ENCODE data around the gene ESX1.
"Not testable (repeated sequence)": the region's sequence is repeated elsewhere in the genome, so short reads cannot be mapped to it uniquely, and the experiment has no call there.

The ESX1 gene

DNA sequence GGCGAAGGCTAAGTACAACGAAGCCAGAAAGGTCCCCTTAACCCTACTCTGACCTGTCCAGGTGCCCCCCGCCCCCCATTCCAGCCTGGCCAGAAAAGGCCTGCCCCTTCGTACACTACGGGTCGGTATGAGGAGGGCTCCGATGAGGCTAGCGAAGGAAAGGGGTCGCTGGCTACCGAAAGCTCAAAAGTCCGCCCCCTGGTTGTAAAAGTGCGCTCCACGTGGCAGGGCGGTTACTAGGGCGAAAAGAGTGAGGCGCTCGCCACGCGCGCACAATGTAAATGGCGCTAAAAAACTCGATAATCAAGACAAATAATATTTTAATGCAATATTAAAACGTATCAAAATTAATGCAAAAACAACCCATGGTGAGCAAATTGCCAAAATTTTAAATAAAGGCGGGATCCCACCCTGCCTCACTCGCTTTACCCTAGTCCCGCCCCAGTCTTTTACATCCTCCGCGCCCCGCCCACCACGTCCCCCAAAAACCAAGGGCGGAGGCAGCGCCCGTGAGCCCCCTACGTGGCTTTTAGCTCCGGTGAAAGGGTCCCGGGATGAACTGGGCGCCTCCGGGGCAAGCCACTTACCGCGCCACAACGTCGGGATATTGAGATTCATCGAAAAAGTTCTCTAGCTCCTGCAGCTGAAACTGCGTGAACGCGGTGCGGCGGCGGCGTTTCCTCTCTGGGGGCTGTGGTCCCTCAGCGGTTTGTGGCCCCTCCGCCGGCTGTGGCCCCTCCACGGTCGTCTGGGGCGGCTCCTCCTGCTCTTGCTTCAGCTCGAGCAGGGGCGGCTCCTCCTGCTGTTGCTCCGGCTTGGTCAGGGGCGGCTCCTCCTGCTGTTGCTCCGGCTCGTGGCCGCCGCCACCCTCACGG, 929 bp downstream of the ESX1 start:
- H3K4me3 ChIP-seq (replicated peaks in 1 of 2; ENCODE audit: low read depth in 2 of 2, low read length in 2 of 2): peak overlapping the region; percentile 3 to 18
- DNase-seq (ENCODE audit: low read depth in 2 of 2): no peak
- TF ChIP-seq, protein P1, sequence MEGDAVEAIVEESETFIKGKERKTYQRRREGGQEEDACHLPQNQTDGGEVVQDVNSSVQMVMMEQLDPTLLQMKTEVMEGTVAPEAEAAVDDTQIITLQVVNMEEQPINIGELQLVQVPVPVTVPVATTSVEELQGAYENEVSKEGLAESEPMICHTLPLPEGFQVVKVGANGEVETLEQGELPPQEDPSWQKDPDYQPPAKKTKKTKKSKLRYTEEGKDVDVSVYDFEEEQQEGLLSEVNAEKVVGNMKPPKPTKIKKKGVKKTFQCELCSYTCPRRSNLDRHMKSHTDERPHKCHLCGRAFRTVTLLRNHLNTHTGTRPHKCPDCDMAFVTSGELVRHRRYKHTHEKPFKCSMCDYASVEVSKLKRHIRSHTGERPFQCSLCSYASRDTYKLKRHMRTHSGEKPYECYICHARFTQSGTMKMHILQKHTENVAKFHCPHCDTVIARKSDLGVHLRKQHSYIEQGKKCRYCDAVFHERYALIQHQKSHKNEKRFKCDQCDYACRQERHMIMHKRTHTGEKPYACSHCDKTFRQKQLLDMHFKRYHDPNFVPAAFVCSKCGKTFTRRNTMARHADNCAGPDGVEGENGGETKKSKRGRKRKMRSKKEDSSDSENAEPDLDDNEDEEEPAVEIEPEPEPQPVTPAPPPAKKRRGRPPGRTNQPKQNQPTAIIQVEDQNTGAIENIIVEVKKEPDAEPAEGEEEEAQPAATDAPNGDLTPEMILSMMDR (IDR thresholded peaks at IDR 0.05; ENCODE audit: low read depth, low read length): no peak

DNA sequence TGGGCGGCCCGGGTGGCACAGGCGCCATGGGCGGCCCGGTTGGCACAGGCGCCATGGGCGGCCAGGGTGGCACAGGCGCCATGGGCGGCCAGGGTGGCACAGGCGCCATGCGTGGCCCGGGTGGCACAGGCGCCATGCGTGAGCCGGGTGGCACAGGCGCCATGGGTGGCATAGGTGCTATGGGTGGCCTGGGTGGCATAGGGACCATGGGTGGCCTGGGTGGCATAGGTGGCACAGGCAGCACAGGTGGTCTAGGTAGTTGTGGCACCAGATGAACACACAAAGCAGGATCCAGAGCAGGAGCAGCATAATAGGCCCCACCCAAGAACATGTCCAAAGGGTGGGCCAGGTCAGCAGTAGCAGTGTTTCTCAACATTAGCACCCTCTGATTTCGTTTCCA, 4.3 kb downstream of the ESX1 start:
- no peak overlapping the region for H3K4me3 ChIP-seq (replicated peaks in 1 of 2; ENCODE audit: low read depth in 2 of 2, low read length in 2 of 2)
- DNase-seq (ENCODE audit: low read depth in 2 of 2): no peak
- TF ChIP-seq, protein P1 (IDR thresholded peaks at IDR 0.05; ENCODE audit: low read depth, low read length): no peak

DNA sequence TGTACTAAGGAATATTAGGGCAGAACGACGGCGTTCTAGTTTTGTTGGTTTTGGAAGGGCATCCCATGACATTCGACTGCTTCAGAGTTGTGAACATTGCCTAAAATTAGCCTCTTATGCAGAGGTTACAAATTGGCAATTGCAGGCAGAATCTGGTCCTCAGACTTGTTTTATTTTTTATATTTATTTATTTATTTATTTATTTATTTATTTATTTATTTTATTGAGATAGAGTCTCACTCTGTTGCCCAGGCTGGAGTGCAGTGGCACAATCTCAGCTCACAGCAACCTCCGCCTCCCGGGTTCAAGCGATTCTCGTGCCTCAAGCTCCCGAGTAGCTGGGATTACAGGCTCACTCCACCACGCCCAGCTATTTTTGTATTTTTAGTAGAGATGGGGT, 24.7 kb downstream of the ESX1 start:
- not testable (repeated sequence) for DNase-seq (ENCODE audit: low read depth in 2 of 2); H3K4me3 ChIP-seq (replicated peaks in 1 of 2; ENCODE audit: low read depth in 2 of 2, low read length in 2 of 2)

DNA sequence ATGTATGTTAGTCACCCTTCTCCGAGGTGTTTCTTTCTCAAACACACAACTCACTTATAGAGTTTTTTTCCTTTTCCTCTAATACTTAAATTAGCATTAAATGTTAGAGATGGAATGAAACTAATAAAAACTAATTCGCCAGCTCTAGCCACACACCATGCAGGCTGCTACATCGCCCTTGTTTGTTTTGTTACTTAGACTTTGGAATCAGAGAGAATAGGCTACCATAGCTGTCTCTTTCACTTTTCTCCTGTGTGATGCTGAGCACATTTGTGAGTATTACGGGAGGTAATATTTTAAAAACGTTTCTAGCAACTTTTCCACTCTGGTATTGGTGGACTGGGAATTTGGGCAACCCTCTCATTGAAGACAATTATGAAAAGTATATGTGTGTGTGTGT, 43.5 kb downstream of the ESX1 start:
- TF ChIP-seq, protein P1 (IDR thresholded peaks at IDR 0.05; ENCODE audit: low read depth, low read length): no peak
- no peak for DNase-seq (ENCODE audit: low read depth in 2 of 2)
- no peak overlapping the region for H3K4me3 ChIP-seq (replicated peaks in 1 of 2; ENCODE audit: low read depth in 2 of 2, low read length in 2 of 2)

DNA sequence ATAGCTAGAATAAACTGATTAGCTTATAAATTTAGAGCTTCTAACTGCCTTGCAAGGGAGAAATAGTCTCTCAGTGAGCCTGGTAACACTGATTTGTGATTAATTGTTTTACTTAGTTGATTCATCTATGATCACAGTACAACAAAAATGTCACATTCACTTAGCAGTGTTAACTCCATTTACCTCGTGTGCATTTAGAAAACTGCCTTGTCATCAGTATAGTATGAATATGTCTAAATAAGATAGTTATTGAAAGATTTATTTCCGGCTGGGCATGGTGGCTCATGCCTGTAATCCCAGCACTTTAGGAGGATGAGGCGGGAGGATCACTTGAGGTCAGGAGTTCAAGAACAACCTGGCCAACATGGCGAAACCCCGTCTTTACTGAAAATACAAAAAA, 49.2 kb downstream of the ESX1 start:
- H3K4me3 ChIP-seq (replicated peaks in 1 of 2; ENCODE audit: low read depth in 2 of 2, low read length in 2 of 2): no peak overlapping the region
- TF ChIP-seq, protein P1 (IDR thresholded peaks at IDR 0.05; ENCODE audit: low read depth, low read length): no peak
- no peak for DNase-seq (ENCODE audit: low read depth in 2 of 2)

Measured in cardiac fibroblast (primary cell).